ENCODE data around the gene PCDHGC5.

Gene PCDHGC5

DNA sequence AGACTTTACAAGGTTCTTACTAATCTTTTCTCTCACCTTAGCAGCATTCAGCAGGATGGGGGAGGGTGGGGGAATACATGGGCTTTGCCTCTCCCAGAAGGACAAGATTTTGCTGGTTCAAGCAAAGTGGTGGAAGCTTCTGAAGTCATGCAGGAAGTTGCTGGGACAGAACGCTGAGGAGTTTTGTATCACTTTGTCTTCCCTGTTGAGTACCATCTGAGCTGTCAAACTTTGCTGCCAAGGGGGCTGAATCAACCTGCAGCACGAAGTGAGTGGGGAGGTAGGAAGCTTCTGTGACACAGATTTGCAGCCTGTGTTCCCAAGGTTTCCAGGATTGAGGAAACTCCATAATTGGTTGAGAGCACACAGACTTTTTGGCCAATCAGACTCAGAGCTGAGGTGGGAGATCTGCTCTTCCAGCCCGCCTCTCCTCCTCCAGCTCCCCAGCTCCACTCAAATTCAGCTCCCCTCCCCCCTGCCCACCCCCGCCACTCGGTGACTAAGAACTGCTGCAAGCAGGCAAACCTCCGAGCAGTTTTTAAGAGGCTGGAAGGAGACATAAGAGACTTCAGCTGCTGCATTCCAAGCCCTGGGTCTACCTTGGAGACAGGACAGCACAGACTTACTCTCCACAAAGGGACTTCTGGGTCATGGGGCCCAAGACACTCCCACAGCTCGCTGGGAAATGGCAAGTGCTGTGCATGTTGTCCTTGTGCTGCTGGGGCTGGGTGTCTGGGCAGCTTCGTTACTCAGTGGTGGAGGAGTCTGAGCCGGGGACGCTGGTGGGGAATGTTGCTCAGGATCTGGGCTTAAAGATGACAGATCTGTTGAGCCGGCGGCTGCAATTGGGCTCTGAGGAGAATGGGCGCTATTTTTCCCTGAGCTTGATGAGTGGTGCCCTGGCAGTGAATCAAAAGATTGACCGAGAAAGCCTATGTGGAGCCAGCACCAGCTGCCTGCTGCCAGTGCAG lies at the start of gene PCDHGC5:
Gene PCDHGC5 (plus strand): TSS at position 491 of the 971 bp plus-strand sequence. CDS start 160 bp downstream, at position 651.
- Mint-ChIP-seq H3K4me1 (peaks cover 29% of the 10 kb centered on the region), H3K36me3 (no peaks in the 10 kb centered on the region), H3K27me3 (peaks cover 76% of the 10 kb centered on the region), H3K4me3 (no peak within 1 kb of the TSS), H3K9me3 (no peaks in the 10 kb centered on the region), H3K27ac (no peak within 1 kb of the TSS)
- no peak for ATAC-seq

DNA sequence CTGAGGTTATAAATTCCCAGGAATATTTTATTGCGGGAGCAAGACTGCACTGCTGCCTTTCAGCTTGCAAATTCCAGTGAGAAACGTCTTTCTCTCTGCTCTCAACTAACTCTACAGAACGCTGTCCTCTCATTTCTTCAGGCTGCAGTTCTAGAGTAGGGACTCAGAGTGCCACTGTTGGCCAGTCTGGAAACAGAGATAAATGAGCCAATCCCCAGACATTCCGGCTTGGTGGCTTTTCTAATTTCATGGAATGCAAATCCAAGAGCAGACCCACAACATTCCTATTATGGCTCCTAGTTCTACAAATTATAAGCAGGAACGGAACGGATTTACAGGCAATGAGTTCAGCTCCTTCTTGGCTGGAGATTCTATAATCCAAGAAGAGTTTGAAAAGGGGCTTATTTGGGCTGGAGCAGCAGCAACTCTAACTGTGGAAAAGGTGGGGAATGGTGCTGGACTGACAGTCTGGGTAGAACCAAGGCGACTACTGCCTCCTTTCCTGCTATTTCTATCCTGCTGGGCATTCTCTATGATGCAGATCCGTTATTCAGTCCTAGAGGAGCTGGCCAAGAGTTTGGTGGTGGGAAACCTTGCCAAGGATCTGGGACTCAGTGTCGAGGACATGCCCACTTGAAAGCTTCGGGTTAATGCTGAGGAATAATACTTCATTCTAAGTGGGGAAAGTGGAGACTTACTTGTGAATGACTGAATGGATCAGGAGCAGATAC lies 49.3 kb upstream of the PCDHGC5 start:
- no peak overlapping the region for H3K4me3 Mint-ChIP-seq
- peaks cover 3% of the 10 kb centered on the region for H3K9me3 Mint-ChIP-seq
- H3K36me3 Mint-ChIP-seq: no peaks in the 10 kb centered on the region

DNA sequence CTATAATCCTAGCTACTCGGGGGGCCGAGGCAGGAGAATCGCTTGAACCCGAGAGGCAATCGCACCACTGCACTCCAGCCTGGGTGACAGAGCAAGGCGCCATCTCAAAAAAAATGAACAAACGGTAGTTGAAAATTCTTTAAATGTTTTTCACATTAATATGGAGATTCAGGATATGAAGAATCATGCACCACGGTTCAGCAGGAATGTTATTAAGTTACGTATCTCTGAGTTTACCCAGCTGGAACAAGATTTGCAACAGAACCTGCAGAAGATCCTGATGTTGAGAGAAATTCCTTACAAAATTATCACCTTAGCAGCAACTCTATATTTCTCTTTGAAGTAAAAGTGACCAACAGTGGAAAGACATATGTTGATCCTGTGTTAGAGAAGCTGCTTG lies 48.5 kb upstream of the PCDHGC5 start:
- Mint-ChIP-seq H3K27ac (no peak overlapping the region), H3K36me3 (no peaks in the 10 kb centered on the region), H3K27me3 (peaks cover 3% of the 10 kb centered on the region)

More for the DNA sequence above, 49.3 kb upstream of the PCDHGC5 start:
- H3K27me3 Mint-ChIP-seq: no peaks in the 10 kb centered on the region
- ATAC-seq: no peak
- H3K4me1 Mint-ChIP-seq: peaks cover 5% of the 10 kb centered on the region
- no peak overlapping the region for H3K27ac Mint-ChIP-seq

DNA sequence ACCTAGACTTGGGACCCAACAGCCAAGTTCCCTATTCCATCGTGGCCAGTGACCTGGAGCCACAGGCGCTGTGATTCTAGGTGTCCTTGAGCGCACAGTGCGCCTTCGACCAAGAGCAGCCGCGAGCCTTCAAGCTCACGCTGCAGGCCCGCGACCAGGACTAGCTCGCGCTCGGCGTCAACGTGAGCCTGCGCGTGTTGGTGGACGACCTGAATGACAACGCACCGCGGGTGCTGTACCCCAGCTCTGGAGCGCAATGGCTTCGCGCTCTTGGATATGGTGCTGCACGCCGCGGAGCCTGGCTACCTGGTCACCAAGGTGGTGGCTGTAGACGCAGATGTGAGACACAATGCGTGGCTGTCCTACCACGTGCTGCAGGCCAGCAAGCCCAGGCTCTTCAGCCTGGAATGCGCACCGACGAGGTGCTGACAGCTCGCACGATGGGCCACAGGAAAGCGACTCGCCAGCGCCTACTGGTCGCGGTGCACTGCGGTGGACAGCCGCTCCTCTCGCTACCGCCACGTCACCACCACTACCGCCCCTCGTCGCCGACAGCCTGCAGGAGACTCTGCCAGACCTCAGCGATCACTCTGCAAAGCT lies 47.2 kb upstream of the PCDHGC5 start:
- Mint-ChIP-seq H3K27ac (no peak overlapping the region), H3K9me3 (peaks cover 3% of the 10 kb centered on the region), H3K4me1 (peaks cover 5% of the 10 kb centered on the region), H3K27me3 (peaks cover 12% of the 10 kb centered on the region), H3K4me3 (no peak overlapping the region), H3K36me3 (no peaks in the 10 kb centered on the region)
- ATAC-seq: no peak

More for the DNA sequence above, 48.5 kb upstream of the PCDHGC5 start:
- peaks cover 5% of the 10 kb centered on the region for H3K4me1 Mint-ChIP-seq
- peaks cover 3% of the 10 kb centered on the region for H3K9me3 Mint-ChIP-seq
- H3K4me3 Mint-ChIP-seq: no peak overlapping the region
- no peak for ATAC-seq

DNA sequence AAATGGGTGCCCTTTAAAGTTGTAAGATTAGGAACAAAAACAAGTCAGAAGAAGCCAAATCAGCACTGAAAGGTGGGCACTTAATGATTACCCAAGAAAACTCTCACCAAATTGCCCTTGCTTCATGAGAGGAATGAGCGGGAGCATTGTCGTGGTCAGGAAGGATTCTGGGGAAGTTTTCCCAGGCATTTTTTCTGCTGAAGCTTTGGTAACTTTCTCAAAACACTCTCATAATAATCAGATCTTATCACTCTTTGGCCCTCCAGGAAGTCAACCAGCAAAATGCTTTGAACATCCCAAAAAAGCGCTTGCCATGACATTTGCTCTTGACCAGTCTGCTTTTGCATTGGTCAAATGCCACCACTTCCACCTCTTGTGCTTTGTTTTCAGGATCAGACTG lies 23.5 kb upstream of the PCDHGC5 start:
- no peak overlapping the region for H3K27ac Mint-ChIP-seq
- no peak for ATAC-seq
- no peaks in the 10 kb centered on the region for H3K27me3 Mint-ChIP-seq
- peaks cover 6% of the 10 kb centered on the region for H3K36me3 Mint-ChIP-seq
- no peaks in the 10 kb centered on the region for H3K9me3 Mint-ChIP-seq
- H3K4me1 Mint-ChIP-seq: no peaks in the 10 kb centered on the region
- no peak overlapping the region for H3K4me3 Mint-ChIP-seq

DNA sequence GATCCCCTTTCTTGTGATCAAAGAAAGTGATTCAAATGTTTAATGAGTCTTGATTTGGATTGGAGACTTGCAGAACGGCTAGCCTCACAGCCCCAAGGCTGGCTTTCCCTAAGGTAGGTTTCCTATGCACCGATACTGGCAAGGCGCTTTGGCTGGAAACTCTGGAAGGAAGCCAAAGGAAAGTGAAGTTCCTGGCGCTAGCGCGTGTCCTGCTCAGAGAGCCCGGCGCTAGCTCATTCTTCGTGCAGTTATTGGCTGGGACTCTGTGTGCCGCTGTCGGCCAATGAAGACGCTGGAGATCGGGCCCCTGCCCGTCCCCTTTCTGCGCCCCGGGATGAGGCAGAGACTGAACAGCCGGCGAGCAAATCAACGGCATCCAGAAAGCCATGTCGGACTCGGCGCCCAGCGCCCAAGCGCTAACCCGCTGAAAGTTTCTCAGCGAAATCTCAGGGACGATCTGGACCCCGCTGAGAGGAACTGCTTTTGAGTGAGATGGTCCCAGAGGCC lies 13.2 kb upstream of the PCDHGC5 start, which contains the start of gene PCDHGC3:
Gene PCDHGC3 (plus strand): TSS at position 342 of the 507 bp plus-strand sequence. CDS start 151 bp downstream, at position 493.
- peaks cover 33% of the 10 kb centered on the region for H3K4me1 Mint-ChIP-seq
- peaks cover 45% of the 10 kb centered on the region for H3K27me3 Mint-ChIP-seq
- ATAC-seq: peak; percentile 93
- peak within 1 kb of the TSS; percentile 94 for H3K4me3 Mint-ChIP-seq
- H3K27ac Mint-ChIP-seq: peak within 1 kb of the TSS; percentile 76
- H3K36me3 Mint-ChIP-seq: no peaks in the 10 kb centered on the region
- H3K9me3 Mint-ChIP-seq: no peaks in the 10 kb centered on the region

DNA sequence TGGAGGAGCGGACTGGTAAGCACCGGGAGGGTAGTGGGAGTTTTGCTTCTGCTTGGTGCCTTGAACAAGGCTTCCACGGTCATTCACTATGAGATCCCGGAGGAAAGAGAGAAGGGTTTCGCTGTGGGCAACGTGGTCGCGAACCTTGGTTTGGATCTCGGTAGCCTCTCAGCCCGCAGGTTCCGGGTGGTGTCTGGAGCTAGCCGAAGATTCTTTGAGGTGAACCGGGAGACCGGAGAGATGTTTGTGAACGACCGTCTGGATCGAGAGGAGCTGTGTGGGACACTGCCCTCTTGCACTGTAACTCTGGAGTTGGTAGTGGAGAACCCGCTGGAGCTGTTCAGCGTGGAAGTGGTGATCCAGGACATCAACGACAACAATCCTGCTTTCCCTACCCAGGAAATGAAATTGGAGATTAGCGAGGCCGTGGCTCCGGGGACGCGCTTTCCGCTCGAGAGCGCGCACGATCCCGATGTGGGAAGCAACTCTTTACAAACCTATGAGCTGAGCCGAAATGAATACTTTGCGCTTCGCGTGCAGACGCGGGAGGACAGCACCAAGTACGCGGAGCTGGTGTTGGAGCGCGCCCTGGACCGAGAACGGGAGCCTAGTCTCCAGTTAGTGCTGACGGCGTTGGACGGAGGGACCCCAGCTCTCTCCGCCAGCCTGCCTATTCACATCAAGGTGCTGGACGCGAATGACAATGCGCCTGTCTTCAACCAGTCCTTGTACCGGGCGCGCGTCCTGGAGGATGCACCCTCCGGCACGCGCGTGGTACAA lies 12.6 kb upstream of the PCDHGC5 start:
- Mint-ChIP-seq H3K4me1 (peaks cover 33% of the 10 kb centered on the region), H3K27me3 (peaks cover 51% of the 10 kb centered on the region), H3K36me3 (no peaks in the 10 kb centered on the region), H3K27ac (peak overlapping the region; percentile 76), H3K4me3 (peak overlapping the region; percentile 94), H3K9me3 (no peaks in the 10 kb centered on the region)
- peak; percentile 35 for ATAC-seq

DNA sequence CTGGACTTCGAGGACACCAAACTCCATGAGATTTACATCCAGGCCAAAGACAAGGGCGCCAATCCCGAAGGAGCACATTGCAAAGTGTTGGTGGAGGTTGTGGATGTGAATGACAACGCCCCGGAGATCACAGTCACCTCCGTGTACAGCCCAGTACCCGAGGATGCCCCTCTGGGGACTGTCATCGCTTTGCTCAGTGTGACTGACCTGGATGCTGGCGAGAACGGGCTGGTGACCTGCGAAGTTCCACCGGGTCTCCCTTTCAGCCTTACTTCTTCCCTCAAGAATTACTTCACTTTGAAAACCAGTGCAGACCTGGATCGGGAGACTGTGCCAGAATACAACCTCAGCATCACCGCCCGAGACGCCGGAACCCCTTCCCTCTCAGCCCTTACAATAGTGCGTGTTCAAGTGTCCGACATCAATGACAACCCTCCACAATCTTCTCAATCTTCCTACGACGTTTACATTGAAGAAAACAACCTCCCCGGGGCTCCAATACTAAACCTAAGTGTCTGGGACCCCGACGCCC lies 11.8 kb upstream of the PCDHGC5 start:
- H3K27me3 Mint-ChIP-seq: peaks cover 54% of the 10 kb centered on the region
- ATAC-seq: no peak
- H3K27ac Mint-ChIP-seq: no peak overlapping the region
- peak overlapping the region; percentile 94 for H3K4me3 Mint-ChIP-seq
- no peaks in the 10 kb centered on the region for H3K36me3 Mint-ChIP-seq
- peaks cover 33% of the 10 kb centered on the region for H3K4me1 Mint-ChIP-seq
- no peaks in the 10 kb centered on the region for H3K9me3 Mint-ChIP-seq

DNA sequence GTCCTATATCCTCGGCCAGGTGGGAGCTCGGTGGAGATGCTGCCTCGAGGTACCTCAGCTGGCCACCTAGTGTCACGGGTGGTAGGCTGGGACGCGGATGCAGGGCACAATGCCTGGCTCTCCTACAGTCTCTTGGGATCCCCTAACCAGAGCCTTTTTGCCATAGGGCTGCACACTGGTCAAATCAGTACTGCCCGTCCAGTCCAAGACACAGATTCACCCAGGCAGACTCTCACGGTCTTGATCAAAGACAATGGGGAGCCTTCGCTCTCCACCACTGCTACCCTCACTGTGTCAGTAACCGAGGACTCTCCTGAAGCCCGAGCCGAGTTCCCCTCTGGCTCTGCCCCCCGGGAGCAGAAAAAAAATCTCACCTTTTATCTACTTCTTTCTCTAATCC lies 11.1 kb upstream of the PCDHGC5 start:
- Mint-ChIP-seq H3K4me3 (peak overlapping the region; percentile 94), H3K4me1 (peaks cover 33% of the 10 kb centered on the region), H3K27ac (no peak overlapping the region), H3K9me3 (no peaks in the 10 kb centered on the region), H3K36me3 (no peaks in the 10 kb centered on the region), H3K27me3 (peaks cover 61% of the 10 kb centered on the region)
- ATAC-seq: no peak

DNA sequence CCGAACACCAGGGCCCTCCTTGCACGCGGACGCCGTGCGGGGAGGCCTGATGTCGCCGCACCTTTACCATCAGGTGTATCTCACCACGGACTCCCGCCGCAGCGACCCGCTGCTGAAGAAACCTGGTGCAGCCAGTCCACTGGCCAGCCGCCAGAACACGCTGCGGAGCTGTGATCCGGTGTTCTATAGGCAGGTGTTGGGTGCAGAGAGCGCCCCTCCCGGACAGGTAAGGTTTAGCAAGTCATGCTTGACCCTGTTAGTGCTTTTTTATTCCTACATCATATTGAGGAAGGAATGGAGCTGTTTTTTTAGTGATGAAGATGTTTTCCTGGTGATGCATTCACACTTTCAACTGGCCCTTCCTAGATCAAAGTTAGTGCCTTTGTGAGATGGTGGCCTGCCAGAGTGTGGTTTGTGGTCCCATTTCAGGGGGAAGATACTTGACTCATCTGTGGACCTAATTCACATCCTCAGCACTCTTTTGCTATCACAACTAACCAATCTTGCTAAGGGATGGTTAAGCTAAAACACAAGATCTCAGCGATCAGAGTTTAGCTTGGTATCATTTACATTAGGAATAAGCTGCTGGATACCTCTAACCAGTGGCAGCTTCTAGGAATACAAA lies 10.4 kb upstream of the PCDHGC5 start:
- Mint-ChIP-seq H3K4me3 (no peak overlapping the region), H3K36me3 (no peaks in the 10 kb centered on the region), H3K27me3 (peaks cover 67% of the 10 kb centered on the region), H3K9me3 (no peaks in the 10 kb centered on the region), H3K27ac (no peak overlapping the region), H3K4me1 (peaks cover 33% of the 10 kb centered on the region)
- ATAC-seq: no peak

DNA sequence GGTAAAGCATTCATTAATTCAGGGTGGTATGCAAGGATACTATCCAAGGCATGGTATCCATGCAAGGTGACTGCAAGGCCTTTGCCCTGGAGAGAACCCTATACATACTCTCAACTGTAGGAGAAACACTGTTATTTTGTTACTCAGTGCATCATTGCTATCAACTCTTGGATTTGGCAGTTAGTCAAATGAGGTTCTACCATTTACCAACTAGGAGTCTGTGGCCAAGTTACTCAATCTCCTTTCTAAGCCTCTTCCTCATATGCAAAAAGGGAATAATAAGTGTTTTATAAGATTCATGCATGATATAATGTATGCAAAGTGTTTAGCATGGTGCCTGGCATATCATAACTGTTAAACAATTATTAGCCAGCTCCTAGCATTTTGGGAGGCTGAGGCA lies 9.1 kb upstream of the PCDHGC5 start:
- ATAC-seq: no peak
- Mint-ChIP-seq H3K4me1 (peaks cover 43% of the 10 kb centered on the region), H3K27me3 (peaks cover 77% of the 10 kb centered on the region), H3K36me3 (no peaks in the 10 kb centered on the region), H3K27ac (no peak overlapping the region), H3K9me3 (no peaks in the 10 kb centered on the region), H3K4me3 (no peak overlapping the region)

DNA sequence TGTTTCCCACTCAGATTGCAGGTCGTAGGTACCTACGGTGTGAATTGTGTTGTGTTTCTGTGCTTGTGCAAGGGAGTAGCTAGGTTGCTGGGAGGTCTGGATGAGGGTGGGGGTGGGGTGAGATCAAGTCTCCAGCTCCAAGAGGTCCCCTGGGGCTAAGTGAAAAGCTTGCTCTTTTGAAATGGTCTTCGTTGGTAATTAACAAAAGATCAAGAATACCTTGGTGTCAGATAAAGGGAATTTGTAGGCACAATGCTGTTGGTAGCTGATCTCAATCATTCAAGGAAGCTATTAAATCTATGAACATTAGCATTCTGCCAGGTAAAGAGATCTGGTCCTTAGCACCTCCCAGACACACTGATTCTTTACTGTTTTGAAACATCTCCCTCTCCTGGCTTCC lies 5.0 kb upstream of the PCDHGC5 start:
- no peak overlapping the region for H3K27ac Mint-ChIP-seq
- H3K36me3 Mint-ChIP-seq: no peaks in the 10 kb centered on the region
- no peaks in the 10 kb centered on the region for H3K9me3 Mint-ChIP-seq
- no peak for ATAC-seq
- peaks cover 16% of the 10 kb centered on the region for H3K4me1 Mint-ChIP-seq
- H3K27me3 Mint-ChIP-seq: peaks cover 74% of the 10 kb centered on the region
- H3K4me3 Mint-ChIP-seq: no peak overlapping the region

DNA sequence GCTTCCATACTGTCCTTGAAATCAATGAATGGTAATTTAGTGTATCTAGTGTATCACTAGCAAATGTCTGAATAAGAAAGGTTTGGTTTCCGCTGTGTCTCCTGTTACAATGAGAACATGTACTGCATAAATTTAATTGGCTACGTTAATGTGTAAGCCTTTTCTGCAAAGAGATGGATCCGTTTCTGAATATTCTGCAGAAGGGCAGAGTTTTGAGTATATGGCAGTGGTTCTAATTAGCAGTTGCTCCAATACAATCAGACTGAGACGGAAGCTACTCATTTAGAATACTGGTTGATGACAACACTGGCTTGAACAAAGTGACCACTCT lies 4.6 kb upstream of the PCDHGC5 start:
- H3K4me1 Mint-ChIP-seq: peaks cover 16% of the 10 kb centered on the region
- ATAC-seq: no peak
- H3K9me3 Mint-ChIP-seq: no peaks in the 10 kb centered on the region
- peaks cover 78% of the 10 kb centered on the region for H3K27me3 Mint-ChIP-seq
- no peak overlapping the region for H3K27ac Mint-ChIP-seq
- peak overlapping the region; percentile 21 for H3K4me3 Mint-ChIP-seq
- H3K36me3 Mint-ChIP-seq: no peaks in the 10 kb centered on the region
